ENCODE data around the gene CTNND2. TPM values are rescaled to one million over a fixed set of nuclear protein-coding genes. Genes with fewer than 3 reads are reported as not detected.

Gene CTNND2
- total RNA-seq (1 to 10 TPM; 1.1 to 2.2 TPM), polyA plus RNA-seq (under 1 TPM; 0.30 to 0.32 TPM)
- long read RNA-seq, donor 1: 0 reads
- long read RNA-seq, donor 2: 0 reads
- long read RNA-seq, donor 3: 0 reads
- long read RNA-seq, donor 4: 0 reads
- long read RNA-seq, donor 5: 0 reads

DNA sequence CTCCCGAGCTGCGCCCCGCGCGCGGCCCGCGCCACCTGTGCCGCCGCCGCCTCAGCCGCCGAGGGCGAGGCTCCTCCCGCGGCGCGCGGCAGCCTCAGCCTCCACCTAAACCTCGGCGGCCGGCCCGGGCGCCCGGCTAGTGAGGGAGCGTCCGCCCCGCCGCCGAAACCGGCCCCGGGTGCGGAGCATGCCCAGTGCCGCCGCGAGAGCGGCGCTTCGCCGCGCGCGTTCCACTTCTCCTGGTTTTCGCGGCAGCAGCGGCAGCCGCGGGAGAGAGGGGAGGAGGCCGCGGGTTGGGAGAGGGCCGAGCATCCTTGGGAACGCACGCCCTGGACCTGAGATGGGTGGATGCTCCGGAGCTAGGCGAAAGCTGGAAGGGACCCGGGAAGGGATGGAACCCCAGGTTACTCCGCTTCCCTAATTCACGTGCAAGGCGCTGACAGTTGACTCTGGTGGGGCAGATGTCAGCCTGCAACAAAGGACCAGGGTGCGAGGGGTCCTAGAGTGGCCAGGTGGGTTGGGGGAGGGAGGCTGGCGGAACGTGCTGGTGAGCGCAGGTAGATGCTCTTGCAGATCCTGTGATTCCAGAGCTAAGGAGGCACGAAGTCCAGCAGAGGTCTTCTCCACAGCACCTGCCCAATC lies at the start of gene CTNND2:
Gene CTNND2 (minus strand): TSS at position 182 of the 642 bp plus-strand sequence. CDS start 593 bp downstream, outside the sequence.
- 1 to 2% methylated on average over 48 to 64 of the region's 64 CpGs for WGBS, 2 donors
- no peak within 1 kb of the TSS for H3K4me3 ChIP-seq
- DNase-seq: peak; percentile 53 to 74 (median 74)
- no peak within 1 kb of the TSS for H3K9ac ChIP-seq (ENCODE audit: insufficient read depth in 1 of 2, low read length in 2 of 2)
- H3K27ac ChIP-seq (ENCODE audit: low read depth in 1 of 2, low read length in 1 of 2): peak within 1 kb of the TSS in 1 of 2 donors; percentile 79
- no peaks in the 10 kb centered on the region for H3K36me3 ChIP-seq (ENCODE audit: control insufficient read depth in 4 of 4, insufficient read depth in 4 of 4, low read length in 4 of 4)
- peak; percentile 20 for ATAC-seq (ENCODE audit: insufficient read depth, low FRiP score)
- TF ChIP-seq, protein P1, sequence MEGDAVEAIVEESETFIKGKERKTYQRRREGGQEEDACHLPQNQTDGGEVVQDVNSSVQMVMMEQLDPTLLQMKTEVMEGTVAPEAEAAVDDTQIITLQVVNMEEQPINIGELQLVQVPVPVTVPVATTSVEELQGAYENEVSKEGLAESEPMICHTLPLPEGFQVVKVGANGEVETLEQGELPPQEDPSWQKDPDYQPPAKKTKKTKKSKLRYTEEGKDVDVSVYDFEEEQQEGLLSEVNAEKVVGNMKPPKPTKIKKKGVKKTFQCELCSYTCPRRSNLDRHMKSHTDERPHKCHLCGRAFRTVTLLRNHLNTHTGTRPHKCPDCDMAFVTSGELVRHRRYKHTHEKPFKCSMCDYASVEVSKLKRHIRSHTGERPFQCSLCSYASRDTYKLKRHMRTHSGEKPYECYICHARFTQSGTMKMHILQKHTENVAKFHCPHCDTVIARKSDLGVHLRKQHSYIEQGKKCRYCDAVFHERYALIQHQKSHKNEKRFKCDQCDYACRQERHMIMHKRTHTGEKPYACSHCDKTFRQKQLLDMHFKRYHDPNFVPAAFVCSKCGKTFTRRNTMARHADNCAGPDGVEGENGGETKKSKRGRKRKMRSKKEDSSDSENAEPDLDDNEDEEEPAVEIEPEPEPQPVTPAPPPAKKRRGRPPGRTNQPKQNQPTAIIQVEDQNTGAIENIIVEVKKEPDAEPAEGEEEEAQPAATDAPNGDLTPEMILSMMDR (IDR thresholded peaks at IDR 0.05; ENCODE audit: control extremely low read depth, extremely low read depth): no peak
- peaks cover 5 to 48% (median 26%) of the 10 kb centered on the region in 3 donors for H3K27me3 ChIP-seq (ENCODE audit: control insufficient read depth in 3 of 3, insufficient read depth in 3 of 3, low read length in 2 of 3)
- H3K4me1 ChIP-seq (ENCODE audit: control insufficient read depth in 5 of 5, insufficient read depth in 5 of 5, low read length in 5 of 5): peaks cover 0 to 9% (median 0%) of the 10 kb centered on the region in 5 donors
- H3K9me3 ChIP-seq (ENCODE audit: control insufficient read depth in 4 of 4, insufficient read depth in 3 of 4, low read length in 3 of 4): peaks cover 0 to 3% (median 0%) of the 10 kb centered on the region in 4 donors

DNA sequence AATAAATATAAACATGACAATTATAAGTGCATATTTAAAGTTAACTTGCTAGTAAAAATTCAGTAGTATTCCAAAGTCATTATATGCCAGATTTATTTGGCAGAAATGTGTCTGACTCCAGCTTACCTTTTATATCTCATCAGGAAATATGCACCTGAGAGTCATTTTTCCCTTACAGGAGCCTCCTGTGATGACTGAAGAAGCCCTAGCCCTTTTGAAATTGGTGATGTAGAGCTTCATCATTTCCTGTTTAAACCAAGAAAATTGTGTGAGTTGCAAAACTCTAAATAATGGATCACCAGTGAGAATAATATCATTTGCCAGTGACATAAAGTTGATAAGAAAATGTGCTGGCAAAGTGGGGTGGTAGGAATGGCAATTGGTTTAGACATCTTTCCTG lies 42.1 kb upstream of the CTNND2 start:
- TF ChIP-seq, protein P1 (IDR thresholded peaks at IDR 0.05; ENCODE audit: control extremely low read depth, extremely low read depth): no peak
- H3K36me3 ChIP-seq (ENCODE audit: control insufficient read depth in 4 of 4, insufficient read depth in 4 of 4, low read length in 4 of 4): no peaks in the 10 kb centered on the region
- H3K9me3 ChIP-seq (ENCODE audit: control insufficient read depth in 4 of 4, insufficient read depth in 3 of 4, low read length in 3 of 4): no peaks in the 10 kb centered on the region
- H3K27ac ChIP-seq (ENCODE audit: low read depth in 1 of 2, low read length in 1 of 2): no peak overlapping the region
- H3K4me3 ChIP-seq: no peak overlapping the region
- H3K9ac ChIP-seq (ENCODE audit: insufficient read depth in 1 of 2, low read length in 2 of 2): no peak overlapping the region
- H3K27me3 ChIP-seq (ENCODE audit: control insufficient read depth in 3 of 3, insufficient read depth in 3 of 3, low read length in 2 of 3): no peaks in the 10 kb centered on the region
- ATAC-seq (ENCODE audit: insufficient read depth, low FRiP score) (no peak), DNase-seq (no peak)
- H3K4me1 ChIP-seq (ENCODE audit: control insufficient read depth in 5 of 5, insufficient read depth in 5 of 5, low read length in 5 of 5): no peaks in the 10 kb centered on the region

- ATAC-seq (ENCODE audit: insufficient read depth, low FRiP score) (no peak), DNase-seq (no peak)
- H3K9ac ChIP-seq (ENCODE audit: insufficient read depth in 1 of 2, low read length in 2 of 2): no peak overlapping the region
- no peaks in the 10 kb centered on the region for H3K27me3 ChIP-seq (ENCODE audit: control insufficient read depth in 3 of 3, insufficient read depth in 3 of 3, low read length in 2 of 3)
- H3K27ac ChIP-seq (ENCODE audit: low read depth in 1 of 2, low read length in 1 of 2): no peak overlapping the region
- H3K36me3 ChIP-seq (ENCODE audit: control insufficient read depth in 4 of 4, insufficient read depth in 4 of 4, low read length in 4 of 4): no peaks in the 10 kb centered on the region
- no peak overlapping the region for H3K4me3 ChIP-seq
- TF ChIP-seq, protein P1 (IDR thresholded peaks at IDR 0.05; ENCODE audit: control extremely low read depth, extremely low read depth): no peak
- no peaks in the 10 kb centered on the region for H3K4me1 ChIP-seq (ENCODE audit: control insufficient read depth in 5 of 5, insufficient read depth in 5 of 5, low read length in 5 of 5)
- H3K9me3 ChIP-seq (ENCODE audit: control insufficient read depth in 4 of 4, insufficient read depth in 3 of 4, low read length in 3 of 4): no peaks in the 10 kb centered on the region
Observed at GRCh38 chr5:11941566-11941965, 37.3 kb upstream of the CTNND2 start.
